NCI-H510A treated with DMSO at 0.1 percent for 48 hours (cell line): ENCODE results near the gene PSAT1.

Experiments used
- DNase-seq: peaks from one replicate; lab custom pipeline; 2025; lab: John Stamatoyannopoulos, UW

PSAT1 gene

DNA sequence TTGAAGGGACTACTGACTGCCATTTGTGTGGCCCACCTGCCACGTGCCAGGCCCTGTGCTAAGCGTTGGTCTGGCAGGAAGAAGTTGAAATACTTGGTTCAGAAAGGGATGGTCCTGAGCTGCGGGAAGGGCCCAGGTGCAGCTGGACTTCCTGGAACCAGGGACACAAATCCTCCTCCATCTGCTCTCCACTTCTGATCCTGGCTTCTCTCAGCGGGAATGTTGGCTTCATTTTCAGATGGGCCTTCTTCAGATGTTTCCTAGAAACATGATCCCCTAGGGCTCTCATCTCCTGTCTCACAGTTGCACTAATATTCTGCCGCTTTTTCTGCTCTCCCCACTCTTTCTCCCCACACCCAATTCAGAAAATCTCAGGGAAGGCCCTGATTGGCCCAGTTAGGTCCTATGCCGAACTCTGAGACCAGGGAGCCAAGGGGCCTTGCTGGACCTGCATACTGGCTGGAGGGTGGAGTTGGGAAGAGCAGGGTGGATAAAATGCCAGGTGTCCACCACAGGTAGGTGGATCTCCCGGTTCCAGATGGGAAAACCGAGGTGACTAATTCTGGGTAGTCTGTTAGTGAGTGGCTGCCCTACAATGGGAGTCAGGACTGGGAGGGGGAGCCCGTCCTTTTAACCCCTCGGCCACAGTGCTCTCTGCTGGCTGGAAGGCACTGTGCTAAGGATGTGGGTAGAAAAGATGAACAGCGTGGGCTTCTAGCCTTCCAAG, 19.4 kb downstream of the PSAT1 start:
- DNase-seq = no peak

DNA sequence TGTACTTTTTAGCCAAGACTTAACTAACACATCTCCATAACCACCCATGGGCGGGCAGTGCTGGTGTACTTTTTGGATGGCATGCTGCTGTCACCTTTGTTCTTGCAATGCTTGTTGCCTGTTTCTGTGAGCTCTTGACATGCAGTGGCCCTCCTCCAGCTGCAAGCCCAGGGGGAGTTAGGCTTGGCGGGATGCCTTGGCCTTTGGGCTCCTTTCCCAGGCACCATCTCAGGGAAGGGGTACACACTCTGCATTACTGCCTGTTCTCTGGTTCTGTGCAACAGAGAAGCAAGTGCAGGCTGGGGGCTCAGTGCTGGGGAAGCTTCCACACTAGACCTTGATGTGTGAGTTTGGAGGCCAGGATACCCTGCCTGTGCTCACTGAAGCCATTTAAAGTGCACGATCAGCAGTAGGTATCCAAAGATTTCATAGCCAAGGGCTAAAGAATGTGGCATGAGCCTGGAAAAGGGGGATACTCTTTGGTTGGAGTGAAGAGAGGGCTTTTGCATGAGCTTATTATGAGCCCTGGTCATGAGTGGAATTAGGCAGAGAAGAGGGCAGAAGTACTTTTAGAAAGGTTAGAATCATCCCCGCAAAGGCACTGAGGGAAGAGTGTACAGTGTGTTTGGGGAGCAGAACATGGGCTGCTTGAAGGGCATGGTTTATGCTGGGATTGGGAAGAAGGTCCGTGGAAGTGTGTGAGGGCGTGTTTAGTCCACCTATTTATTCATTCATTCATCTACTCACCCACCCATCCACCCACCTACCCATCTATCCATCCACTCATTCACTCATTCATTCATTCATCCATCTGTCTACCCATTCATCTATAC, 22.5 kb downstream of the PSAT1 start:
- no peak for DNase-seq

DNA sequence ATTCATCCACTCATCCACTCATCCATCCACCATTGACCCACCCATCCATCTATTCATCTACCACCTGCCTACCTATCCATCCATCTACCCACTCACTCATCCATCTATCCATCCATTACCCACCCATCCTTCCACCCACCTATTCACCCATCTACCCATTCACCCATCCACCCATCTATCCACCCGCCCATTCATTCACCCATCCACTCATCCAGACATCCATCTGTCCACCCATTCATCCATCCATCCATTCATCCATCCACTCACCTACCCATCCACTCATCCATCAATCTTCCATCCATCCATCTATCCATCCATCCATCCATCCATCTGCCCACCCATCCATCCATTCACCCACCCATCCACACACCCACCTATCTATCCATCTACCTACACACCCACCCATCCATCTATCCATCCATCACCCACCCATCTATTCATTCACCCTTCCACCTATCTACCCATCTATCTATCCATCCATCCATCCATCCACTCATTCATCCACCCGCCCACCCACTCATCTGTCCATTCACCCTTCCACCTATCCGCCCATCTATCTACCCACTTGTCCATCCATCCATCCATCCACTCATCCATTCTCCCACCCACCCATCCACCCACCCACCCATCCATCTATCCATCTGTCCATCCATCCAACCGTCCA, 23.2 kb downstream of the PSAT1 start:
- no peak for DNase-seq

DNA sequence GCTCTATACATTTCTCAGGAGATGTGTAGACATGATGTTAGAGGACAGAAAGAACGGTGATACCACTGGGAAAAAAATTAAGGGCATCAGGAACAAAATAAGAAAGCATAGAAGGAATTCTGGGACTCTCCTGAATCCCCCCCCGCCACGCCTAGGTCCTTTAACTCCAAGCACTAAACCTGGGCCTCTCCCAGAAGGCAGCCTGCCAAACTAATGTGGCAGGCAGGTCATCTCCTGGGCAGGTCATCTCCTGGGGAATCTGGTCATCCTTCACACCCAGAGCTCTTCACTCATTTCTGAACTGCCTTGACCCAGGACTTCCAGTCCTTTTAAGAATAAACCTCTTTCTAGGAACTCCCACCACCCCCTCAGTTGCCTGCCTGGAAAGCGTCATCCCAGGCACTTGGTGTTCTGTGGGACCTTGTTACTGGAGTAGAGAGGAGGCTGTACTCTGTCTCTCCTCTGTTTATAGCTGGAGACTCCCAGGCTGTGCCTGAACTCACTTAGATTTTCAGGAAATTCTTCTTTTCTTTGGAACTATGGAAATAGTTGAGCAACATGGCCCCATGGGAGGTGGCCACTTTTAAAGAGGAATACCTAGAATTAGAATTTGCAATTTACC, 24.1 kb downstream of the PSAT1 start:
- no peak for DNase-seq

DNA sequence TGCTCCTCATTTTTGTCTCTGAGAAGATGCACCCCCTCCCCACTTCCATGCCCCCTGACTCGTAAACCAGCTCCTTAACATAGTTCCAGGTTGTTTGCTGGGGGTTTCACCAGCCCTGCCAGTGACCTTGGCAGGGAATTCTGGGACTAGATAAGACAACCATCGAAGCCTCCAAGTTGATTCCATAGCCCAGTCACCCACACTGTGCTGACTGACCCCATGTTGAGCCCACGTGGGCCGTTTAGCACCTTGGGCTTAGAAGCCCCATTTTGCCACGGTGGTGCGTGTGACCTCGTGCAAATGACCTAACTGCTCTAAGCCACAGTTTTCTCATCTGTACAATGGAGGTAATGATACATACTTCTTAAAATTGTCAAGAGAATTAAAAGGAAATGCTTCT, 24.6 kb downstream of the PSAT1 start:
- no peak for DNase-seq

DNA sequence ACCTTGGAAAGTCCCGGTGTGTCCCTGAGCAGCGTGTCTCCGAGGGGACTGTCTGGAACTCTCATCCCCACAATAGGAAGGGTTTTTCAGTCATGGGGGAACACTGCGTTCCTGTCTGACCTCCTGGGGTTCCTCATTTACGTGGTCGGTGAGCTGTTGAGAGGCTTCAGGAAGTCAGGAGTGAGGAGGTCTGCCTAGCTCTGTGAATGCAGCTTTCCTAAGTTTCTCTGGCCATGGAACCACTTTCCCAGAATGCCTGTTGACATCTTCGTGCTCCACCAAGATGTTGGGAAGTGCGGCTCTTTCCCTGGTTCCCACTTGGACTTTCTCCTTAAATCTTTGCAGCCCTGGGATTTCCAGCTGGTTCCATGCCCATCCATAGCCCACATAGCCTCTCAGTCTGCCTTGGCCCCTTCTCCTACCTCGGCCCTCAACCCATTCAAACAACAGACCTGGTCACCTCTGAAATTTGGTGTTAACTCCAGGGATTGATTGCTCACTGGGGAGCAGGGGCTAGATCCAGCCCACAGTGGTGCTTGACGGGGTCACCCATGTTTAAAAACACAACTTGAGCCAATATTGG, 27.2 kb downstream of the PSAT1 start:
- no peak for DNase-seq

DNA sequence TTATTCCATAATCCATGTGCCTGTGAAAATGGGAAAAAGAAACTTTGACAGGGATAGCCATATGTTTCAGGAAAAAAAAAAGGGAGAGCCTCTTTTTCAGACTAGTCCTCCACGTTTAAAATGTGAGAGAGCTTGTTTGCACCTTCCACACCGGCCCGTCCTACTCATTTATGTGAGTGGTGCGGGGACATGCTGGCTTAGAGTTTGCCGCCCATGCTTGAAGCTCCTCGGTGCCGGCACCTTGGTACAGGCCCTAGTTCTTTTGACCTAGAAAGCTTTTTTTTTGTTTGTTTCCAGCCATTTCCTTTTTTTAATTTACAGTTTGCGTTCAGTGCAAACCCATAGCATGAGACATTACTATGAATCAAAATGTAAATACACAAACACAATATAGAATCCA, 27.8 kb downstream of the PSAT1 start:
- no peak for DNase-seq

DNA sequence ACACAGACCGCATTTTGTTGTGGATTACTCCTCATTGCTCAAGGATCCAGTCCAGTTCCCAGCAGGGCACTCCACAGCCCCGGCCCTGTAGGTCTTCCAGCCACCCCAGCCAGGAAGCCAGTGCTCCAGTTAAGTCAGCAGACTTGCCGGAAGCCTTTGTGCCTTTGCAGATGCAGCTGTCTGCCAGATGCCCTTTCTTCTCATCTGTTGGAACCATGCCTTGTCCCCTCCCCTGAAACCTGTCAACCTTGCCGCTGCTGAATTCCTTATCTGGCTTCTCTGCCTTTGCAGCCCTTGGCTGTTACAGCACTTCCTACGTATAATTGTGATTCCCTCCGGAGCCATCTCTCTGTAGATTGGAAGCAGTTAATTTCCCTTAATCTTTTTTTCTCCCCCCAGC, 28.4 kb downstream of the PSAT1 start:
- no peak for DNase-seq

DNA sequence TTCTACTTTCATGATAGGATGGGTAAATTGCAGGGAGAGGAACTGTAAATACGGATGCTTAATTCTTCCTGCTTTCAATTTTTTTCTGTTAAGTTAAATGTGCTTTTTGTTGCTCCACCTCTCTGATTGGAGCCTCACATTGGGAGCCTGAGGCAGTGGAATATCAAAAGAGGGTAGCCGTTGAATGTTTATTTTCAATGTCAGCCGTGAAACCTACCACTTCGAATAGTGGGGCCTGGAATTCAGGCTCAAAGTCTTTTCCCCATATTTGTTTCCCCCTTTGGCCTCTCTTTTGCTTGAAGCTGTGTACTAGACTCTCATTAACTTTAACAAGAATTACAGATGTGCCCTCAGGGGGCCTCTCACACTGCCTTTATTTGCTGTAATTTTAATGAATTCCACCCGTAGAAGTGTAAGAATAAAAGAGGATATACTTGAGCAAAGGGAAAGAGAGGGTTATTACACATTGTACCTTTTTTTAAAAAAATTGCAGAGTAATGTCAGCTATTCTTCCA, 29.0 kb downstream of the PSAT1 start:
- no peak for DNase-seq

DNA sequence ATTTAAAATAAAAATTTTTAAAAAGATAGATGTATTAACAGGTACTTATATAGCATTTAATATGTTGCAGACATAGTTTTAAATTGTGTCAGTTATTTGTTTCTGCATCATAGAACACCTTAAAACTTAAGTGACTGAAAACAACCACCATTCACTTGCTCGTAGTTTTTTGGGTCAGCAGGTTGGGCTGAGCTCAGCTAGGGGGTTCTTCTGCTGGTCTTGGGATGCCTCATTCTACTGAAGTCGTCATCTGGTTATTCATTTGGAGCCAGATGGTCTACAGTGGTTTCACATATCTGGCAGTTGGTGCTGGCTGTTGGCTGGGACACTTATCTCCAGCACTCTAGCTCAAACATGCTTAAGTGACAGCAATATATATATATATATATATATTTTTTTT, 29.6 kb downstream of the PSAT1 start:
- DNase-seq = no peak

DNA sequence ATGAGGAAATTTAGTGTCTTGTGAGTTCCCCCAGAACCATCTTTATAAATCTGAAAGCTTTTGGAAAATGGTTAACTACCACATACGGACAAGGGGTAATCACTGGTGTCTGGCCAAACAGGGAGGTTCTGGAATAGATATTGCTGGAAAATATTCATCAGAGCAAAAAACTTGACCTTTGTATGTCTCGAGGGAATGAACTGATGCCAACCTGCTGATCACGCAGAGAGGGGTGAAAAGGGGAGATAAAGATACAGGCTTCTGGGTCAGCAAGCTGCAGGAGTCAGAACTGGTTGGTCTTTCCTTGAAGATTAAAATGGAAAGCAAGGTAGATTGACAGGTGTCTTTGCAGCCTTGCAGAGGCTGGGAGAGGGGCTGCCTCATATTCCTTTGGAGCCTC, 35.5 kb downstream of the PSAT1 start:
- DNase-seq = no peak

DNA sequence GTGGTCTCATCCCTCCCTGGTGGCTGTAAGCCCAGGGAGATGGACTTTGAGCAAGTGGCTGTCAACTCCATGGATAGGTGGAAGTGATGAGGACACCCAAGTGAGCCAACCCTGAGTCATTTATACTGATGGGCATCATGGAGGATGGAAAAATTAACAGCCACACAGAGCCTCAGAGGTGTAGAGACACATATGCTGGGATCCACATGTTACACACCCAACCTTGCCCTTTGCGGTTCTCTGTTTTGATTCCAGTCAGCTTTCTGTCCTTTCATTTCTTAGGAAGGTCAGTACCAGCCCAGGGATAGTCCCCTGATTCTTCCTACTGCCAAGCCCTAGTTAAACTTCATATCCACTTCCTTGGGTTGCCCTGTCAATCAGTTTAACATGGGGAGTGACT, 51.9 kb downstream of the PSAT1 start:
- no peak for DNase-seq

DNA sequence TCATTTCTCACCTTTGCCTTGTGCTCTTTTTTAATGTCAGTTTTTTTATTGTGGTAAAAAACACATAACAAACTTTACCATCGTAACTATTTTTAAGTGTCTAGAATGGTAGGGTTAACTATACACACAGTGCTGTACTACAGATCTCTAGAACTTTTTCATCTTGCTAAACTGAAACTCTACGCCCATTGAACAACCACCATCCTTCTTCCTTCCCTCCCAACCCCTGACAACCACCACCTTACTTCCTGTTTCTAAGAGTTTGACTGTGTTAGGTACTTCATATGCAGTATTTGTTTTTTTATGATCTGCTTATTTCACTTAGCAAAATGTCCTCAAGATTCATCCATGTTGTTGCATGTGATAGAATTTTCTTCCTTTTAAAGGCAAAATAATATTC, 54.9 kb downstream of the PSAT1 start:
- no peak for DNase-seq

DNA sequence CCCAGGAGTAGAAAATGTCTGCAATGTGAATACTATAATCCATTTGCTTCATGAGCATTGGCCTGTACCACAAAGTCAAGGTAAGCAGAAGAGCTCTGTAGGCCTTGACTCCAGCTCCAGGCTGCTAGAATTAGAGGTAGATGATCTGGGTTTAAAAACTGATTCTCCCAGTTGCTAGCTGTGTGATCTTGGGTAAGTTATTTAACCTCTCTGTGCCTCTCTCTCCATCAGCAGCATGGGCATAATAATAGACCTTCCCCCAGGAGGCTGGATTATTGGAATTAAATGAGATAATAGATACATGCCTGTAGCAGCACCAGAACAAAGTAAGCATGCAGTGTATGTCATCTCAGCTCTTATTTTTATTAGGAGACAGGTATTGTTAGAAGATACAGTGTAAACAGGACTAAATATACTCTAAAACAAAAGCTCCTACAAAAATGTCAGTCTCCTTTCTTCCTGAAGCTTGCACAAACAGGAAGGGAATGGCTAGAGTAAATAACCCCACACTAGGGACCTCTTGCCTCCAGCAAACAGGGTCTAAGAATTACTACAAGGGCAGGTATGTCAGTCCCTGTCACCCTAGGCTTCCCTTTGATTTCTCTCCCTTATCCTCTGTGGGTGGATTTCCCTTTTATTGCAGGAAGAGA, 57.5 kb downstream of the PSAT1 start:
- DNase-seq = peak; percentile 4

DNA sequence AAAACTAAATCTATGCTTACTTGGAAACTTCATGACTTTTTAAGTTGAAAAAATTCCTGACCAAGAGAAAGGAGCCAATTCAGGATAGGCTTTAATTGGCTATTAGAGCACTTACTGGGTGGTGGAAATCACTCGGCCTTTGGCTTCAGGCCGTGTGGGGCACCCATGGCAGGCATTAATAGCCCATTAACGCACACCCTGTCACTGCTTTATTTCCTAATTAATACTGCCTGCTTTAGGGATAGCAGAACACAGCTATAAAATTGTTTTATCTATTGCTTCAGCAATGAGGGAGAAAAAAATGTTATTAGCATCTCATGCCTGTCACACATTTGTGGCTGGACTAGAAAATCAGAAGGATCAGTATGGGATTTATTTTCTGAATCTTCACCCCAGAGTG, 58.1 kb downstream of the PSAT1 start:
- DNase-seq = no peak

DNA sequence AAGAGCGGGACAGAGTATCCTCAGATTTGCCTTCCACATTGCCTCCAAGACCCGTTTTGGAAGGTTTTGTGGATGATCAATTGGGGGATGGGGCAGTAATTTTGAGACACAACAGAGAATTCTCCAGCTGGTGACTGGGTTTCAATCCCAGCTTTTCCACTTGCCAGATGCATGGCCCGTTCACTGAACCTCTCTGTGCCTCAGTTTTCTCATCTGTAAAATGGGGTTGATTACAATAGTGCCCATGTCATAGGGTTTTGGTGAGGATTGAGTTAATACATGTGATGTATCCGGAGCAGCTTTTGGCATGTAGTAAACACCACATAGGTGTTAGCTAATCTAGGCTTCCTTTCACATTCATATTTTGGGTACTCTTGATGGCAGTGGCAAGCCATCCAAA, 59.7 kb downstream of the PSAT1 start:
- DNase-seq = no peak

DNA sequence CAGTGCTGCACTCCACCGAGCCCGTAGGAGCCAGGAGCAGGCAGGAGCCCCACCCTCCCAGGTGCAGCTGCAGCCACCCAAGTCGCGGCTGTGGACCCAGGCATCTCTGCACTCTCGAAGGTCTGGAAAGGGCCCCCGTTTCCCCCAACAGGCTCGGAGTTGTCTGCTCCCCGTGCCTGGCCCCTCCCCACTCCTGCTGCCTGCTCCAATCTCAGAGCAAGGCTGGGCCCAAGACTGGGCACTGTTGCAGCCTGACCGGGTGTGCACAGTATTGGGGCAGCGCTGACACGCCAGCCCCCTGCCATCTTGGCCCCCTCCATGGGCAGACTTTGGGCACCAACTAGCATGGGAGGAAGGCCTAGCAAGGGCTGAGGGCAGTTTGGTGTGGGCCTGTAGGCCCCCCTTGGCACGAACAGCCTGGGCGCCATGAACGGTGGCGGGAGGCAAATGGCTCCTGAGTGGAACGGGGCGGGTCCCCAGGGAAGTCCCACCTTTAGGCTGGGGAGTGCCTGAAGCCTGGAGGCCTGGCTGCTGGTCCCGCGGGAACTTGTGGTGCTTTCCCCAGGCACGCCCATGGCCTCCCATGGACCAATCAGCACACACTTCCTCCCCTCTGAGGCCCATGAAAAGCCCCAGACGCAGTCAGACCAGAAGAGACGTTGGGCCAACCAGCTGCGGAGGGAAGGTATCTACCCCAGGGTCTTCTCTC, 60.4 kb downstream of the PSAT1 start:
- DNase-seq = no peak

DNA sequence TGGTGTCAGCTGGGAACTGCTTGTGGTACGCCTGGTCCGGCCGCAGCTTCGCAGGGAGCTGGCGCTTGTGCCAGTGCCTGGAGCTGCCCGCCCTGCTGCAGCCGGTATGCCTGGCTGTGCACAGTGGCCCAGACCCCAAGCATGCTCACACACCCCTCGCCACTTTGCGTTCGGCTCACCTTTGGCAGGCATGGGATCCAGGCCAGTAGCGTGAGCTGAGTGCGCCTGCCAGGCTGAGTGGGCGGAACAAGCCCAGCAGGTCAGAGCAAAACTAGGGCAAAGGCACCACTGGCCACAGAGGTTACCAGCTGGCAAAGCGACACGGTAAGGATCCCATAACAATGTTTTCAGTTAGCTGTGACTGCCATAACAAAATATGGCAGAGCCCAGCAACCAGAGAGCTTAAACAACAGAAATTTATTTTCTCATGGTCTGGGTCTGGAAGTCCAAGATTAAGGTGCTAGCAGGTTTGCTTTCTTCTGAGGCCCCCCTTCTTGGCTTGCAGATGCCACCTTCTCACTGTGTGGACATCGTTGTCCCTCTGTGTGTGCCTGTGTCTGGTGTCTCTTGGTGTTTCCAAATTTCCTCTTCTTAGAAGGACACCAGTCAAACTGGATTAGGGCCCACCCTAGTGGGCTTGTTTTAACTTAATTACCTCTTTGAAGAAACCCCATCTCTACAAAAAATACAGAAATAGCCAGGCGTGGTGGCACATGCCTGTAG, 61.6 kb downstream of the PSAT1 start:
- no peak for DNase-seq

DNA sequence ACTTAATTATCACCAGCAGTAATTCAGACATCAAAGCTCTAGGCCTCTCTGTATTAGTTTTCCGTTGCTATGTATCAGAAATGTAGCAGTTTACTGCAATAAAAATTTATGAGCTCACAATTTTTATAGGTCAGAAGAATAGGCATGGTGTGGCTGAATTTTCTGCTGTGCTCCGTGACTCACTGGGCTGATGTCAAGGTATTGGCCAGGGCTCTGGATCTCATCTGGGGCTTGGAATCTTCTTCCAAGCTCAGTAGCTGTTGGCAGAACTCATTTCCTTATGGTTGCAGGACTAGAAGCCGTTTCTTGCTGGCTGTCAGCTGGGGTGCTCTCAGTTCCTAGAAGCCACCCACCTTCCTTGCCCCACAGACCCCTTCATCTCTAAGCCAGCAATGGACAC, 66.3 kb downstream of the PSAT1 start:
- DNase-seq = no peak
